Head of caudate nucleus (tissue), 42 donors: ENCODE data around the gene ATOH7.

Experiments used
- DNase-seq, 42 donors: peaks; one replicate each; pipeline versions ENCODE4 v3.0.0 to v3.0.0-alpha.2; 2020 to 2021; ENCODE audit warnings: mixed read lengths in 7 of 42
- intact Hi-C: fragments of 100-400 bp; cut with DNase I; formaldehyde crosslinking; loops from one replicate; pipeline ENCODE4 v1.15.0; 2022

ATOH7 gene

DNA sequence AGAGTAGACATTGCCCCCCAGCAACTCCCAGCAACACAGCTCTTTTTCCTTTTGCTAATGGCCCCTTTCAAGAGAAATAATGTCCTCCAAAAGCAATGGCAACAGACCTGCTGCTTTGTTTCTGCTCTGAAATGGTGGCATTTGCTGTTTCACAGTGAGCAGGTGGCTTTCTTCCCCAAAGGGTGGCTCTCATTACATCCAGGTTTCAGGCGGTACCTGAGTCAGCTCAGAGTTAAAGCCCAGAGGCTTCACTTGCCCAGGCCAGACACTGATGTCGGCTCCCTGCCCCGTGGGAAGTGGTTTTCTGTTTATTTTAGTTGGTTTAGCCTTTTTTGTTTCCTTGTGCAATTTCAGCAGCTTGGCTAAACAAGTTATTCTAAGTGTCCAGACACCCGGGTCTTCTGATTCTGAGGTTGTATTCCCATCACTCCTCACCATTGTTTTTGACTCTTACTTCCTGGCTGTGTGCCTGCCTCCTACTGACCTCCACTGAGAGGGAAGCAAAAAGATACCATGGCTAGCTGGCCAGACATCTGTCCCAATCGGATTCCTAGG is 7.8 kb upstream of the ATOH7 start:
- intact Hi-C loops: loop anchor here (10.0 kb wide), 1 partner anchor 65 kb away; no protein-coding TSS in a partner anchor
- DNase-seq: no peak

DNA sequence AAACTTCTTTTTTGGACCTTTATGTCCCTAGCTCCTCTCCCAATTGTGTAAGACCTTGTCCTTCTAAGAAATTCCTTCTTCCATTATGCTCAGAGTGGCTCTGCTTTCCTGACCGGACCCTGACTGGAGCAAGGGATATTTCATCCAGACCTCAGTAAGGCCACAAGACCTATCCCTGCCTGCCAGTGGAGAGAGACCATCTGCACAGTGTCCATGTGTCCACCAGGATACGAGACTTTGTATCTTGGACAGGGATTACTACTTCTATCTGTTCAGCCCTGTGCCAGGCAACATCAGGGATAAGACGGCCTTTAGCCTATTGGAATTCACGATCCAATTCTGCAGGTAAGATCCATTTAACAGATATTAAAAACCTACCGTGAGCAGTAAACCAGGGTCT is 7.2 kb upstream of the ATOH7 start:
- DNase-seq: no peak
- intact Hi-C loops: loop anchor here (10.0 kb wide), 1 partner anchor 66 kb away; no protein-coding TSS in a partner anchor

DNA sequence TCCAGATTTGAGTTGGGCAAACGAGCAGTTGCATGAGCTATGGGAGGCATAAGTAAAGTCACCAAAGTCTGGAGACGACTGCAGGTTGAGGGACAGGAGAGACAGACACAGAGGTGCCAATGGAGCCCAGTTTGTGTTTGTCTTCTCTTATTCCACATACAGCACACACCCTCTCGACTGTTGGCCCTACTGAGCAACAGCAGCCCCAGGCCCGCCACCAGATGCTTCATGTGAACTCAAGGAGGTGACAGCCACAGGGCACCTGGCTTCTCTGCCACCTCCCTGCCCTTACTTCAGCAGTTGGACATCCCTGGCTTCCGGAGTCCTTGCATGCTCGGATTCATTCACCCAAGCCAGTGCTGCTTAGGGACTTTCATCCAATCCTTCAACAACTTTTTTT is 6.5 kb upstream of the ATOH7 start:
- no peak for DNase-seq
- intact Hi-C loops: loop anchor here (10.0 kb wide), 1 partner anchor 66 kb away; no protein-coding TSS in a partner anchor

DNA sequence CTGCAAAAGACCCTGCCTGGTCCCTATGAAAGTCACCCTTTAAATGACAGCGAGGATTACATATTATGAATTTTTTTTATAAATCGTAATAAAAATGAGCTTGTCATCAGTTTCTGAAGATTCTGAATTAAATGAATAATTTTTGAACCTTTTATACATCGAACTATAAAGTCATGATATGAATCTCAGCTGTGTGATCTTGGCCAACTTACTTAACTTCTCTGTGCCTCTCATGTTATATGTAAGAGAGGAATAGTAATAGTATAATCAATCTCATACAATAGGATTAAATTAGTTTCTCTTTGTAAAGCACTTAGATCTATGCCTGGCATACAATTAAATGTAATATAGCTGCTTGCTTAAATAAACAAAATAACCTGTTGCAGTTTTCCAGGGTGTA is 5.3 kb upstream of the ATOH7 start:
- intact Hi-C loops: loop anchor here (10.0 kb wide), 1 partner anchor 68 kb away; no protein-coding TSS in a partner anchor
- DNase-seq: no peak

GRCh38 chr10:68235581-68235980 is 3.7 kb upstream of the ATOH7 start:
- DNase-seq: no peak
- intact Hi-C loops: loop anchor here (10.0 kb wide), 1 partner anchor 69 kb away; no protein-coding TSS in a partner anchor

- intact Hi-C loops: loop anchor here (10.0 kb wide), 1 partner anchor 70 kb away; no protein-coding TSS in a partner anchor
- DNase-seq: peak in 3 of 42 donors; percentile 6 to 19 (median 15)
These were observed 3.2 kb upstream of the ATOH7 start for GRCh38 chr10:68235111-68235510.

DNA sequence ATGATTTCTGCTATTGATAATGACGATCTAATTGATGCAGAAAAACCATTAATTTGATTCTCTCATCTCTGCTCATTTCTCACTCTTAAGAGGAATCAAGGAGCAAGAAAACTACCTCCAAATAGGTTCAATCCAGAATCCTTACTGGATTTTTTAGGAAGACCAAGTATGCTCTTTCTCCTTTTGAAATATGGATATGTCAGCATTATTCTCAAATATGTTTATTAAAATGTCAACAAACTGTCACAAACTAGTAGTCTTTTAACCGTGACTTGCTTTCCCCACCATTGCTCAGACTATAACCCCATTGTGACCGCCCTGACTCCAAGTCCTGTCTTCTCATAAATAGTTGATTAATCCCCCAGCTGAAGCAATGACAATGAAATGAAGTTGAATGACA is 1.1 kb upstream of the ATOH7 start:
- intact Hi-C loops: loop anchor here (5.0 to 10.0 kb wide), 2 partner anchors 72 to 156 kb away; partner anchors contain the start of gene HERC4
- no peak for DNase-seq

DNA sequence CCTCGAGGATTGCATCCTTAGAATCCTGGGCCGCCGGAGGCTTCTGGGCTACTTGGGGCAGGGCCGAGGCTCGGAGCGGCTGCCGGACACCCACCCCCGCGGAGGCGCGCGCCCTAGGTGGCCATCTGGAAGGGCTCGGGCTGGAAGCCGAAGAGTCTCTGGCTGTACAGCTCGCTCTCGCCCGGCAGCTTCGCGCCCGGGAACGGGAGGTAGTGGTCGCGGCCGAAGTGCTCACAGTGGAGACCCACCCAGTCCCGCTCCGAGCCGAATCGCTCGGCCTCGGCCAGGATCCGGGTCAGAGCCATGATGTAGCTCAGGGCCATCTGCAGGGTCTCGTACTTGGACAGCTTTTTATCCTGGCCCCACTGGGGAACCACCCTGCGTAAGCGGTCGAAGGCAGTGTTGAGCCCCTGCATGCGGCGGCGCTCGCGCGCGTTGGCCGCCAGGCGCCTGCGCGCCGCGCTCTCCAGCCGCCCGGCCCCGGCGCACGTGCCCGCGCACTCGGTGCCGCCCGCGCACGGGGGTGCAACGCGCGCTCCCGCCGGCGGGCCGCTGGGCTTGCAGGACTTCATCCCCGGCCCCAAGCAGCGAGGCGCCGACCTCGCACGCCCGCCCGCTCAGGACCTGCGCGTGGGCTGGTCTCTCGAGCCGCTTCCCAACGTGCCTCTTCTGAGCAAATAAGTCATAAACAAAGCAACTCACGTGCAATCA is 652 bp downstream of the ATOH7 start:
- peak; percentile 39 to 87 (median 73) for DNase-seq
- intact Hi-C loops: loop anchor here (5.0 to 10.0 kb wide), 2 partner anchors 74 to 154 kb away; partner anchors contain the start of gene HERC4

DNA sequence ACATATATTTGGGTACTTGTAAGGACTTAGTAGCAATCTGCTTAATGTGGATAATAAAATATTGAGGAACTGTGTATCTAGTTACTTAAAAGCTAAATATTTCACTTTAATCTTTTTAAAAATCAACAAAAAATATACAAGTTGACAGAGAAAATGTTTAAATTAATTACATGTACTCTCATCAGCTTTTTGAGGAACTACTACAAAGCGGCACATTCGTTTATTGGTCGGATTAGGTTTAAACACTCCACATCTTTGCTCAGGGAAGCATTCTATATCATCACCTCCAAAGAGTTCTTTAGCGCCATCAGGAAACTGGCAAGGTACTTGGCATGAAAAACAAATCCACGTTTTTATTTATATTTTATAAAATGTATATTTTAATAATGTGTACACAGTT is 1.6 kb downstream of the ATOH7 start:
- intact Hi-C loops: loop anchor here (5.0 to 10.0 kb wide), 2 partner anchors 75 to 153 kb away; partner anchors contain the start of gene HERC4
- DNase-seq: no peak

- intact Hi-C loops: no loop called here
- no peak for DNase-seq
These were observed 7.1 kb downstream of the ATOH7 start for GRCh38 chr10:68224810-68225209.

- intact Hi-C loops: no loop called here
- no peak for DNase-seq
These were observed 8.3 kb downstream of the ATOH7 start for GRCh38 chr10:68223535-68224165.

GRCh38 chr10:68222391-68222790 is 9.5 kb downstream of the ATOH7 start:
- DNase-seq: no peak
- intact Hi-C loops: no loop called here

DNA sequence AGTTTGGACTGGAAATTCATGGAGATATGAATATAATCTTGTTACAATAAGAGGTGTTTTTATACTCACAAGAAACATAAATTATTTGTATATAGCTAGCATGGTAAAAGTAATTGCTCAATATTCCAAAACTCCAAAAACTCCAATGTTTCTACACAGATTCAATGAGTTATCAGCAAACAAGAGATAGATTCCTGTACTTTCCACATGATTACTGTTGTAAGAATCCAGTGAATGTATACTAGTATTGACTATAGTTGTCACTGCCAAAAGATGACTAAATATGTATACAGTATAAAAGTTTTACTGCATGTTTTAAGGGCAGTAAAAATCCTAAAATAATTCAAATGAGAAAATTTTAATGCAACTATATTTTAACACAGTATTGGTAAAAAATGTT is 10.7 kb downstream of the ATOH7 start:
- no peak for DNase-seq
- intact Hi-C loops: no loop called here

DNA sequence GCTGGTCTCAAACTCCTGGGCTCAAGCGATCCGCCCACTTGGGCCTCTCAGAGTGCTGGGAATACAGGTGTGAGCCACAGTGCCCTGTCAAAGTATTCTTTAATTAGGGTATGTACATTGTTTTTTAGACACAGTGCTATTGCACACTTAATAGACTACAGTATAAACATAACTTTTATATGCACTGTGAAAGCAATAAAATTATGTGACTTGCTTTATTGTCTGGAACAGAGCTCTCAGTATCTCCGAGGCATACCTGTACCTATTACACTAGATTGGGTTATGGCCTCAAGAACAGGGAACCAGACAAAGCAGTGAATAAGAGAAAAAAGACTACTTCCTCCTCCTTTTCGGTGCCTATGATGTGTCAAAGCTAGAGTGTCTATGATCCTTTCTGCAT is 13.1 kb downstream of the ATOH7 start:
- DNase-seq: no peak
- intact Hi-C loops: no loop called here

- DNase-seq: peak in 3 of 42 donors; percentile 3 to 37 (median 7)
- intact Hi-C loops: no loop called here
These were observed 19.1 kb downstream of the ATOH7 start for GRCh38 chr10:68212721-68213352.

GRCh38 chr10:68211669-68212068 is 20.2 kb downstream of the ATOH7 start:
- DNase-seq: no peak
- intact Hi-C loops: no loop called here

DNA sequence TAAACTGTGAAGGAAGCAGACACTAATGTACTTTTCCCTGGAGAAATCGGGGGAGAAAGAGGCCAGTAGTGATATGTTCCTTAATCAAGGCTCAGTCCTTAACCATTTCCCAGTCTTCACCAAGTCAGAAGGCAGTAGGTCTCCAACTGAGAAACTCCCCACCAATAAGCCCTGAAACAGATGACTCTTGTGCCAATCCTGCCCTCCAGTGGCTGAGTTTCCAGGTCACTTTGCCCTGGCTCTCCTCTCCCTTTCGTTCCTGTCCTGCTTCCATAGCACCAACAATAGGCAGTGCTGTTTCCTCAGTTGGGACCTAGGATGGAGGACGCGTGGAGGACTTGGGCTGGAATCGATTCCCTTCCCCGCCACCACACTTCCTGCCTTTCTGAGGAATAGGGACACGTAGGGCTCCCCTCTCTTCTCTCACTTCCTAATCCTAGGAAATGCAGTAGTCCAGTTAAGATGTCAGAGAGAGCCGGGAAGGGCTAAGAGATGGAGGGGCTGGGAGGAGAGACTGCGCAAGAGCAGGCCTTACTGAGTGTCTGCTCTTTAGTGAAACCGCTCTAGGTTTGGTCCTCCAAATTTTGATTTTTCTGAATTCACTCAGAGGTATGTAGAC is 23.4 kb downstream of the ATOH7 start:
- intact Hi-C loops: no loop called here
- DNase-seq: peak; percentile 14 to 82 (median 62)

DNA sequence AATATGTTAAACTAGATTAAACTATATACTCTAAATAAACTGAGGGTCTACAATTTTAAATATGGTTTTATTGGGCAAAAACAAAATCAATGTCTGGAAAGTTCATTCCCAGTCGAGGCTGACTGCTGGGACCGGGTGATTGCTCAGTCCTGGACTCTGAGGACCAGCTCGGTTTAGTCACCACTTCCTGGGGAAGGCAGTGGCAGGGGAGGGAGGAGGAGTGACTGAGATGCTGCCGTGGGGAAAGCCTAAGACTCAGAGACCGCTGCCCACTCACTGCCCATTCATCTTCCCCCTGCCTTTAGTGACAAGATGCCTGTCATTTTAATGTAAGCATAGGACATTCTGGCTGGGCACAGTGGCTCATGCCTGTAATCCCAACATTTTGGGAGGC is 29.0 kb downstream of the ATOH7 start:
- no peak for DNase-seq
- intact Hi-C loops: no loop called here

DNA sequence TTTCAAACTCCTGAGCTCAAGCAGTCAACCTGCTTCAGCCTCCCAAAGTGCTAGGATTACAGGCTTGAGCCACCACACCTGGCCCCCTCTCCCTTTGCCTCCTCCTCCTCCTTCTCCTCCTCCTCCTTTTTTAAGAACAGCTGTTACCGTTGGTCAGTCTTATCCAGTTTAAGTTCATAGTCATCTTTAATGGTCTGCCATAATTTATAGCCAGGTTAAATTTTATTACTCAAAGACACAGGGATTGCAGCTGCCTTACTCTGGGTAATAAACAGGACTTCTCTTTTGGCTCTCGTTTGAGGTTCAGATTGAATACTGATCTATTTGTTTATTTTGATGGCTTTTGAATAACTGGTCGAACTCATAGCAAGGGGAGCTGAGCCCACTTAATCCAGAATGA is 35.2 kb downstream of the ATOH7 start:
- intact Hi-C loops: no loop called here
- no peak for DNase-seq
